GM12891 (cell line): ENCODE results near the gene GRIK1.

Source experiments
- PAX5 ChIP-seq: IDR thresholded peaks from 2 replicates; pipeline ENCODE4 v1.6.1; 2011; ENCODE audit warnings: low read length, moderate library complexity, mild to moderate bottlenecking; ENCODE audit not compliant: insufficient read depth, severe bottlenecking
- POLR2A ChIP-seq: IDR thresholded peaks from 2 replicates; pipeline ENCODE4 v1.6.1; 2011; ENCODE audit warnings: low read depth, low read length, control low read depth
- POLR2AphosphoS5 ChIP-seq: IDR thresholded peaks from 2 replicates; pipeline ENCODE4 v1.6.1; 2011; ENCODE audit warnings: low read depth, low read length, control low read depth
- POU2F2 ChIP-seq: IDR thresholded peaks from 2 replicates; pipeline ENCODE4 v1.6.1; 2011; ENCODE audit warnings: low read depth, mild to moderate bottlenecking, control low read depth, low read length, moderate library complexity
- SPI1 ChIP-seq: IDR thresholded peaks from 2 replicates; pipeline ENCODE4 v1.6.1; 2011; ENCODE audit warnings: low read depth, low read length, control low read depth
- TAF1 ChIP-seq: IDR thresholded peaks from 2 replicates; pipeline ENCODE4 v1.6.1; 2011; ENCODE audit warnings: low read depth, low read length, control low read depth

DNA sequence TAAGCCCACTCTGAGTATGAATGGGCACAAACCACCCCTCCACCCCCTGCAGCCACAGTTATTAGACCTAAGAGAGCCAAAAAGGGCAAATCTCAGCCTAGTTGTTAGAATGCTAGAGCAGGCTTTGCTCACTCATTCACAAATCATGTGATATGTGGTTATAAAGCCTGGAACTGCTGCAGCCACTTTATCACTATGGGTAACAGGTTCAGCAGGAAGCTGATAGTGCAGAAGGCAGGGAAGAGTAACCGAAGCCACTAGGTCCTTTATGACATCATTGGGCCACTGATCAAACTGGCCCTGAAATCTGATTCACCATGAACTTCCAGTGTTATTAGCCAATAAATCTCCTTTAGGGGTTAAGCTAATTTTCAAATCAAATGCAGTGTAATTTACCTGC lies 134.7 kb downstream of the GRIK1 start:
- TF ChIP-seq TAF1 (no peak), POLR2A (no peak), POU2F2 (no peak), POLR2AphosphoS5 (no peak), SPI1 (no peak), PAX5 (no peak)
